Mesothelial cell of epicardium (in vitro differentiated cells): ENCODE results near the gene ILF2. TPM values are rescaled to one million over a fixed set of nuclear protein-coding genes. Genes with fewer than 3 reads are reported as not detected.
A peak's percentile ranks its signal among the peaks of the same experiment; 100 is the strongest.
"Not testable (repeated sequence)": the region's sequence is repeated elsewhere in the genome, so short reads cannot be mapped to it uniquely, and the experiment has no call there.

Source experiments
- DNase-seq, 2 experiments: peaks; one replicate each; pipeline ENCODE4 v3.0.0; 2021; ENCODE audit warnings: low spot score in 2 of 2; ENCODE audit not compliant: unreplicated experiment in 2 of 2
- H3K27ac Mint-ChIP-seq: 2 replicates; pipeline ENCODE4 v1.8.0; 2021; ENCODE audit warnings: mixed read lengths
- H3K27me3 Mint-ChIP-seq: 2 replicates; pipeline ENCODE4 v1.8.0; 2021; ENCODE audit warnings: low read depth, mixed read lengths
- H3K36me3 Mint-ChIP-seq: 2 replicates; pipeline ENCODE4 v1.8.0; 2021; ENCODE audit warnings: mixed read lengths
- H3K4me1 Mint-ChIP-seq: 2 replicates; pipeline ENCODE4 v1.8.0; 2021; ENCODE audit warnings: mixed read lengths
- H3K4me3 Mint-ChIP-seq: 2 replicates; pipeline ENCODE4 v1.8.0; 2021; ENCODE audit warnings: mild to moderate bottlenecking, moderate library complexity, mixed read lengths
- H3K9me3 Mint-ChIP-seq: 2 replicates; pipeline ENCODE4 v1.8.0; 2021; ENCODE audit warnings: mixed read lengths
- CTCF ChIP-seq: fragments of 200-600 bp; sonication (generic); IDR thresholded peaks from one replicate; pipeline ENCODE4 v1.5.0; 2021; ENCODE audit warnings: antibody characterized with exemption; ENCODE audit not compliant: unreplicated experiment
- total RNA-seq: library from RNA; stranded (reverse); gene quantifications from 3 replicates; pipeline ENCODE4 v1.2.1, GENCODE V29; 2021

ILF2 gene
- 204 to 212 TPM (median 207 TPM) in 3 replicates for total RNA-seq

GRCh38 chr1:153670859-153671627 lies at the start of gene ILF2:
TSS of gene ILF2 (minus strand) at chr1:153670993. CDS start at chr1:153670922, 71 bp downstream.
- H3K27me3 Mint-ChIP-seq: no peaks in the 10 kb centered on the region
- H3K27ac Mint-ChIP-seq: peak within 1 kb of the TSS; percentile 67
- peaks cover 18% of the 10 kb centered on the region for H3K36me3 Mint-ChIP-seq
- TF ChIP-seq CTCF: no peak
- H3K4me1 Mint-ChIP-seq: peaks cover 17% of the 10 kb centered on the region
- no peaks in the 10 kb centered on the region for H3K9me3 Mint-ChIP-seq
- DNase-seq: peak; percentile 87 to 97
- H3K4me3 Mint-ChIP-seq: no peak within 1 kb of the TSS

DNA sequence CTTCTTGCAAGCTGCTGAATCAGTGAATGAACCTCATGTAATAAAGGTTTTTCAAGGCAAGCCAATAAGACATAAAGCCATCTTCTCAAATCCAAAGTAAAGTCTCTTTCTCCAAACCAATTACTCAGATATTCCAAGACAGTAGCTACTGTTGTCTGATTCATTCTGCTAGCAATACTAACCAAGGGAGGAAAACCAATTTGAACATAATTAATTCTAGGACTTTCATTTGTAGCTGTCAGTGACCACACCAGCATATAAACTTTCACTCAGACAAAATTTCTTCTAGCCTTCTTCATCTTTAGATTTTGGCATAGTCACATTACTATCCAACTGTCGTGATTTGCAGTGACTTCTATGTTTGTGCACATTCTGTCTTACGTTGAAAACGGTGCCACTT lies 46.5 kb upstream of the ILF2 start:
- Mint-ChIP-seq H3K27me3 (no peaks in the 10 kb centered on the region), H3K9me3 (no peaks in the 10 kb centered on the region), H3K4me3 (no peak overlapping the region), H3K27ac (no peak overlapping the region), H3K4me1 (no peaks in the 10 kb centered on the region), H3K36me3 (no peaks in the 10 kb centered on the region)
- DNase-seq: no peak
- no peak for TF ChIP-seq CTCF

DNA sequence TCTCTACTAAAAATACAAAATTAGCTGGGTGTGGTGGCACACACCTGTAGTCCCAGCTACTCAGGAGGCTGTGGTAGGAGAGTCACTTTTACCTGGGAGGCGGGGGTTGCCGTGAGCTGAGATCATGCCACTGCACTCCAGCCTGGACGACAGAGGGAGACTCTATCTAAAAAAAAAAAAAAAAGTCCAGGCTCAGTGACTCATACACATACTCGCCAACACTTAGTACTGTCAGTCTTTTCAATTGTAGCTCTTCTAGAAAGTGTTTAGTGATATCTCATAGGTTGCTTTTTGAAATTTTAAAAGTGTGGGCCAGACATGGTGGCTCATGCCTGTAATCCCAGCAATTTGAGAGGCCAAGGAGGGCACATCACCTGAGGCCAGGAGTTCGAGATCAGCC lies 45.4 kb upstream of the ILF2 start:
- not testable (repeated sequence) for H3K4me1 Mint-ChIP-seq, H3K27ac Mint-ChIP-seq, H3K36me3 Mint-ChIP-seq, H3K9me3 Mint-ChIP-seq, H3K27me3 Mint-ChIP-seq, DNase-seq, H3K4me3 Mint-ChIP-seq

GRCh38 chr1:153711026-153711425 lies 40.2 kb upstream of the ILF2 start:
- no peak overlapping the region for H3K4me3 Mint-ChIP-seq
- no peaks in the 10 kb centered on the region for H3K4me1 Mint-ChIP-seq
- no peak for DNase-seq
- no peak overlapping the region for H3K27ac Mint-ChIP-seq
- H3K36me3 Mint-ChIP-seq: no peaks in the 10 kb centered on the region
- TF ChIP-seq CTCF: no peak
- H3K27me3 Mint-ChIP-seq: no peaks in the 10 kb centered on the region
- no peaks in the 10 kb centered on the region for H3K9me3 Mint-ChIP-seq

- Mint-ChIP-seq H3K4me3 (no peak overlapping the region), H3K27me3 (no peaks in the 10 kb centered on the region), H3K27ac (no peak overlapping the region), H3K4me1 (no peaks in the 10 kb centered on the region), H3K36me3 (no peaks in the 10 kb centered on the region), H3K9me3 (no peaks in the 10 kb centered on the region)
- no peak for TF ChIP-seq CTCF
- DNase-seq: no peak
Observed at GRCh38 chr1:153705484-153705883, 34.7 kb upstream of the ILF2 start.

GRCh38 chr1:153699768-153700167 lies 29.0 kb upstream of the ILF2 start:
- H3K36me3 Mint-ChIP-seq: no peaks in the 10 kb centered on the region
- DNase-seq: no peak
- no peaks in the 10 kb centered on the region for H3K9me3 Mint-ChIP-seq
- no peak overlapping the region for H3K4me3 Mint-ChIP-seq
- H3K4me1 Mint-ChIP-seq: peaks cover 29% of the 10 kb centered on the region
- no peaks in the 10 kb centered on the region for H3K27me3 Mint-ChIP-seq
- no peak for TF ChIP-seq CTCF
- H3K27ac Mint-ChIP-seq: no peak overlapping the region
